Measurements from ENCODE around the gene TLCD3B. TPM values are rescaled to one million over a fixed set of nuclear protein-coding genes. Genes with fewer than 3 reads are reported as not detected.

Gene TLCD3B
- total and polyA plus RNA-seq, 2 of the 4 experiments (the other 2 are of a cell fraction), result 0.19 TPM; not detected in 1

- Histone ChIP-seq H2AK5ac (ENCODE audit: low read depth, low read length) (peak within 1 kb of the TSS; percentile 98), H3K79me1 (ENCODE audit: low read depth in 1 of 2, low read length in 2 of 2) (peaks cover 22 to 53% of the 10 kb centered on the region in 2 experiments; a peak in 3 of 4 replicates), H3K14ac (replicated peaks; ENCODE audit: low read depth, low read length) (peak within 1 kb of the TSS; percentile 100), H3K4me3 (ENCODE audit: insufficient read depth, low read depth, low read length) (peak within 1 kb of the TSS; percentile 85), H2AK9ac (replicated peaks; ENCODE audit: low read depth, low read length, poor library complexity) (peak within 1 kb of the TSS; percentile 100), H3K9ac (ENCODE audit: low read depth, low read length) (peak within 1 kb of the TSS; percentile 96), H3K9me3 (ENCODE audit: control insufficient read depth, insufficient read depth, low read length) (no peaks in the 10 kb centered on the region), H2AFZ (replicated peaks; ENCODE audit: low read length, poor library complexity) (peak within 1 kb of the TSS; percentile 99), H3K27ac (ENCODE audit: insufficient read depth, low read length) (peak within 1 kb of the TSS; percentile 99), H3K4me2 (ENCODE audit: low read depth, low read length) (peak within 1 kb of the TSS; percentile 96), H3K4ac (ENCODE audit: low read depth, low read length) (peak within 1 kb of the TSS; percentile 100), H4K91ac (ENCODE audit: insufficient read depth, low read depth, low read length) (peak within 1 kb of the TSS; percentile 99), H3K36me3 (ENCODE audit: control insufficient read depth, insufficient read depth, low read length) (peaks cover 36% of the 10 kb centered on the region), H2BK5ac (ENCODE audit: low read depth, low read length, poor library complexity, severe bottlenecking) (peak within 1 kb of the TSS; percentile 99), H2BK120ac (ENCODE audit: low read depth, low read length) (peak within 1 kb of the TSS; percentile 98), H2BK15ac (ENCODE audit: low read depth, low read length) (peak within 1 kb of the TSS; percentile 78; the same call in 2 of the 3 replicates), H4K5ac (ENCODE audit: low read depth, low read length) (peak within 1 kb of the TSS; percentile 98), H4K8ac (ENCODE audit: low read depth in 2 of 2, low read length in 2 of 2) (peak within 1 kb of the TSS; percentile 86 to 99), H3K9me1 (ENCODE audit: insufficient read depth, low read length) (peaks cover 28% of the 10 kb centered on the region), H4K20me1 (ENCODE audit: insufficient read depth, low read length) (peaks cover 47% of the 10 kb centered on the region), H3K18ac (ENCODE audit: low read depth, low read length) (peak within 1 kb of the TSS; percentile 93), H3K4me1 (ENCODE audit: control insufficient read depth, insufficient read depth, low read length) (peaks cover 37% of the 10 kb centered on the region), H3K23ac (ENCODE audit: low read depth, low read length) (peak within 1 kb of the TSS; percentile 99), H3K27me3 (ENCODE audit: control insufficient read depth, insufficient read depth, low read length) (no peaks in the 10 kb centered on the region), H2BK20ac (ENCODE audit: low read depth, low read length) (no peak within 1 kb of the TSS), H3K56ac (ENCODE audit: extremely low read depth, insufficient read depth, low read length) (peak within 1 kb of the TSS; percentile 94)
- ATAC-seq (ENCODE audit: low read depth) (peak; percentile 88), DNase-seq (peak; percentile 98)
- in situ Hi-C loops (cut with MboI; ENCODE audit: low sequenced_read_pairs), result no loop called here
- CTCF ChIA-PET, result interaction anchor here (0.6 to 1.0 kb wide), 2 partner anchors 10 to 200 kb away, joined by 3 read pairs; no protein-coding TSS in a partner anchor
- TF ChIP-seq MAFK (IDR thresholded peaks at IDR 0.05; ENCODE audit: low read depth, low read length) (peak; percentile 53), USF2 (IDR thresholded peaks at IDR 0.05; ENCODE audit: low read depth, low read length) (0 out of 2 replicates have a peak, but pooled peaks have one; percentile 6), CHD1 (IDR thresholded peaks at IDR 0.05; ENCODE audit: low read depth, low read length) (peak; percentile 61; the same call in 1 of the 2 replicates), NFE2L2 (IDR thresholded peaks at IDR 0.05; ENCODE audit: low read depth, low read length) (peak; percentile 96), RCOR1 (IDR thresholded peaks at IDR 0.05; ENCODE audit: insufficient replicate concordance, low read length) (no peak), ELK1 (IDR thresholded peaks at IDR 0.05; ENCODE audit: borderline replicate concordance, low read depth, low read length) (no peak), FOS (IDR thresholded peaks at IDR 0.05; ENCODE audit: low read depth, low read length) (peak; percentile 81; the same call in 1 of the 2 replicates), MAZ (IDR thresholded peaks at IDR 0.05; ENCODE audit: borderline replicate concordance, low read depth, low read length) (peak; percentile 92), POLR2A (IDR thresholded peaks at IDR 0.05; ENCODE audit: low read depth, low read length) (peak; percentile 99), RAD21 (IDR thresholded peaks at IDR 0.05; ENCODE audit: low read length) (no peak), MXI1 (IDR thresholded peaks at IDR 0.05; ENCODE audit: borderline replicate concordance, low read depth, low read length) (peak; percentile 73; the same call in 1 of the 2 replicates)
- intact Hi-C loops (cut with micrococcal nuclease), result no loop called here
- 2% methylated on average over 49 of the region's 99 CpGs; no CpG with 5 or more reads in 1 of the 2 experiments for WGBS, 2 experiments (ENCODE audit: extremely low coverage in 2 of 2, insufficient read length in 1 of 2)
- POLR2A ChIA-PET (ENCODE audit: unreplicated experiment), result interaction anchor here (0.6 to 1.3 kb wide), 3 partner anchors 10 to 12 kb away, joined by 4 to 6 read pairs (median 4); a partner anchor contains a TSS
- no TSS peak for BruUV-seq (replicated peaks)
- dilution Hi-C loops (cut with HindIII; ENCODE audit: low sequenced_read_pairs, unreplicated experiment), result no loop called here
Observed at GRCh38 chr16:30065102-30065942, 34.3 kb upstream of the TLCD3B start, which contains the start of gene ALDOA. ALDOA (plus strand) TSS chr16:30065760; CDS start chr16:30066898, 1,138 bp downstream.
